ENCODE results near the gene RER1.

Gene RER1

GRCh38 chr1:2347409-2347785 lies 44.2 kb upstream of the RER1 start:
- Histone ChIP-seq H3K4me2 (no peak overlapping the region), H2AFZ (ENCODE audit: low read depth) (no peak overlapping the region), H3K4me3 (IDR thresholded peaks at IDR 0.05; ENCODE audit: insufficient read depth, low read depth, low read length) (no peak overlapping the region), H3K36me3 (ENCODE audit: insufficient read depth) (no peaks in the 10 kb centered on the region), H3K4me1 (ENCODE audit: low read depth, poor library complexity, severe bottlenecking) (no peaks in the 10 kb centered on the region), H3K79me2 (ENCODE audit: insufficient read depth, low read depth) (no peaks in the 10 kb centered on the region), H4K20me1 (ENCODE audit: insufficient read depth) (no peaks in the 10 kb centered on the region), H3K27ac (no peak overlapping the region), H3K9ac (no peak overlapping the region), H3K27me3 (ENCODE audit: insufficient read depth, low read depth) (peaks cover 72% of the 10 kb centered on the region)
- TF ChIP-seq CTCF (conservative IDR thresholded peaks at IDR 0.05; ENCODE audit: low read depth, low read length): no peak

- Histone ChIP-seq H3K27me3 (ENCODE audit: insufficient read depth, low read depth) (peaks cover 72% of the 10 kb centered on the region), H4K20me1 (ENCODE audit: insufficient read depth) (no peaks in the 10 kb centered on the region)
Observed at GRCh38 chr1:2347896-2348295, 43.7 kb upstream of the RER1 start.

GRCh38 chr1:2348346-2349325 lies 43.0 kb upstream of the RER1 start:
- no peak overlapping the region for H2AFZ ChIP-seq (ENCODE audit: low read depth)
- H3K9ac ChIP-seq: no peak overlapping the region
- H3K36me3 ChIP-seq (ENCODE audit: insufficient read depth): no peaks in the 10 kb centered on the region
- H4K20me1 ChIP-seq (ENCODE audit: insufficient read depth): no peaks in the 10 kb centered on the region
- H3K4me1 ChIP-seq (ENCODE audit: low read depth, poor library complexity, severe bottlenecking): no peaks in the 10 kb centered on the region
- TF ChIP-seq CTCF (conservative IDR thresholded peaks at IDR 0.05; ENCODE audit: low read depth, low read length): no peak
- no peaks in the 10 kb centered on the region for H3K79me2 ChIP-seq (ENCODE audit: insufficient read depth, low read depth)
- no peak overlapping the region for H3K4me3 ChIP-seq (IDR thresholded peaks at IDR 0.05; ENCODE audit: insufficient read depth, low read depth, low read length)
- H3K27ac ChIP-seq: no peak overlapping the region
- H3K27me3 ChIP-seq (ENCODE audit: insufficient read depth, low read depth): peaks cover 72% of the 10 kb centered on the region
- no peak overlapping the region for H3K4me2 ChIP-seq

More at GRCh38 chr1:2347896-2348295, 43.7 kb upstream of the RER1 start:
- Histone ChIP-seq H3K4me2 (no peak overlapping the region), H2AFZ (ENCODE audit: low read depth) (no peak overlapping the region), H3K36me3 (ENCODE audit: insufficient read depth) (no peaks in the 10 kb centered on the region), H3K4me1 (ENCODE audit: low read depth, poor library complexity, severe bottlenecking) (no peaks in the 10 kb centered on the region), H3K9ac (no peak overlapping the region), H3K4me3 (IDR thresholded peaks at IDR 0.05; ENCODE audit: insufficient read depth, low read depth, low read length) (no peak overlapping the region), H3K79me2 (ENCODE audit: insufficient read depth, low read depth) (no peaks in the 10 kb centered on the region), H3K27ac (no peak overlapping the region)
- TF ChIP-seq CTCF (conservative IDR thresholded peaks at IDR 0.05; ENCODE audit: low read depth, low read length): no peak

- Histone ChIP-seq H4K20me1 (ENCODE audit: insufficient read depth) (no peaks in the 10 kb centered on the region), H2AFZ (ENCODE audit: low read depth) (no peak overlapping the region), H3K4me1 (ENCODE audit: low read depth, poor library complexity, severe bottlenecking) (no peaks in the 10 kb centered on the region), H3K27ac (no peak overlapping the region), H3K27me3 (ENCODE audit: insufficient read depth, low read depth) (peaks cover 76% of the 10 kb centered on the region), H3K4me3 (IDR thresholded peaks at IDR 0.05; ENCODE audit: insufficient read depth, low read depth, low read length) (no peak overlapping the region), H3K4me2 (no peak overlapping the region), H3K36me3 (ENCODE audit: insufficient read depth) (no peaks in the 10 kb centered on the region), H3K9ac (no peak overlapping the region), H3K79me2 (ENCODE audit: insufficient read depth, low read depth) (no peaks in the 10 kb centered on the region)
- no peak for TF ChIP-seq CTCF (conservative IDR thresholded peaks at IDR 0.05; ENCODE audit: low read depth, low read length)
Observed at GRCh38 chr1:2349806-2350205, 41.8 kb upstream of the RER1 start.
